IMR-90 (cell line): ENCODE measurements around the gene DNM1. TPM values are rescaled to one million over a fixed set of nuclear protein-coding genes. Genes with fewer than 3 reads are reported as not detected.

ENCODE experiments used
- ATAC-seq: fragments of 200-7000 bp; cut with Tn5 transposase; 2 replicates; pipeline ENCODE4 v1.9.1; 2020; ENCODE audit warnings: low read depth, mild to moderate bottlenecking, moderate library complexity
- BruUV-seq: library from RNA; stranded (reverse); fragments of 400-500 nt; replicated peaks from 2 replicates; lab custom pipeline; 2021; lab: Mats Ljungman, UMichigan
- CTCF ChIA-PET: fragments of 300-600 bp; formaldehyde crosslinking; extraction: SDS; loops from one replicate; lab custom pipeline; 2021; ENCODE audit warnings: antibody characterized with exemption; lab: Yijun Ruan, JAX
- POLR2A ChIA-PET: fragments of 300-600 bp; sonication (Branson Sonifier 250); formaldehyde crosslinking; loops from one replicate; lab custom pipeline; 2022; ENCODE audit warnings: antibody characterized with exemption; ENCODE audit not compliant: unreplicated experiment; lab: Charles Lee
- DNase-seq: peaks from one replicate; pipeline ENCODE4 v3.0.0; 2013
- H2AFZ ChIP-seq: replicated peaks from 2 replicates; pipeline ENCODE3; 2013; ENCODE audit warnings: low read length, mild to moderate bottlenecking; ENCODE audit not compliant: poor library complexity
- H2AK5ac ChIP-seq: 2 replicates; pipeline ENCODE4 v1.6.1; 2013; ENCODE audit warnings: low read depth, low read length, inconsistent platforms
- H2AK9ac ChIP-seq: replicated peaks from 2 replicates; pipeline ENCODE3; 2013; ENCODE audit warnings: mild to moderate bottlenecking, low read depth, low read length, moderate library complexity; ENCODE audit not compliant: poor library complexity
- H2BK120ac ChIP-seq: 2 replicates; pipeline ENCODE4 v1.6.1; 2013; ENCODE audit warnings: low read depth, low read length, inconsistent platforms
- H2BK15ac ChIP-seq: 3 replicates; pipeline ENCODE4 v1.6.1; 2013; ENCODE audit warnings: low read depth, low read length, inconsistent platforms
- H2BK20ac ChIP-seq: 2 replicates; pipeline ENCODE4 v1.6.1; 2013; ENCODE audit warnings: low read depth, mild to moderate bottlenecking, inconsistent platforms, low read length, moderate library complexity
- H2BK5ac ChIP-seq: 2 replicates; pipeline ENCODE4 v1.6.1; 2013; ENCODE audit warnings: mild to moderate bottlenecking, low read depth, low read length, inconsistent platforms; ENCODE audit not compliant: poor library complexity, severe bottlenecking
- H3K14ac ChIP-seq: replicated peaks from 2 replicates; pipeline ENCODE4 v1.6.1; 2013; ENCODE audit warnings: low read depth, low read length, inconsistent platforms
- H3K18ac ChIP-seq: 2 replicates; pipeline ENCODE4 v1.6.1; 2013; ENCODE audit warnings: low read depth, low read length, control low read depth
- H3K23ac ChIP-seq: 2 replicates; pipeline ENCODE4 v1.6.1; 2013; ENCODE audit warnings: low read depth, low read length, inconsistent platforms
- H3K27ac ChIP-seq: 2 replicates; pipeline ENCODE4 v1.5.1; 2013; ENCODE audit warnings: mild to moderate bottlenecking, control low read depth, low read length; ENCODE audit not compliant: insufficient read depth
- H3K27me3 ChIP-seq: 2 replicates; pipeline ENCODE4 v1.6.1; 2013; ENCODE audit warnings: low read length; ENCODE audit not compliant: control insufficient read depth, insufficient read depth
- H3K36me3 ChIP-seq: 2 replicates; pipeline ENCODE4 v1.6.1; 2013; ENCODE audit warnings: low read length, mixed read lengths; ENCODE audit not compliant: control insufficient read depth, insufficient read depth
- H3K4ac ChIP-seq: 2 replicates; pipeline ENCODE4 v1.6.1; 2013; ENCODE audit warnings: low read depth, low read length, inconsistent platforms
- H3K4me1 ChIP-seq: 2 replicates; pipeline ENCODE4 v1.6.1; 2013; ENCODE audit warnings: low read length, mixed read lengths; ENCODE audit not compliant: control insufficient read depth, insufficient read depth
- H3K4me2 ChIP-seq: 2 replicates; pipeline ENCODE4 v1.6.1; 2013; ENCODE audit warnings: low read depth, mild to moderate bottlenecking, control low read depth, low read length, moderate library complexity
- H3K4me3 ChIP-seq: 2 replicates; pipeline ENCODE4 v1.5.1; 2013; ENCODE audit warnings: low read depth, mild to moderate bottlenecking, control low read depth, low read length, moderate library complexity; ENCODE audit not compliant: insufficient read depth
- H3K56ac ChIP-seq: 2 replicates; pipeline ENCODE4 v1.6.1; 2013; ENCODE audit warnings: low read length, inconsistent platforms; ENCODE audit not compliant: insufficient read depth; ENCODE audit errors: extremely low read depth
- H3K79me1 ChIP-seq, 2 experiments: 2 replicates each; pipeline ENCODE4 v1.6.1; 2013; ENCODE audit warnings: low read length in 2 of 2, inconsistent platforms in 1 of 2, low read depth in 1 of 2
- H3K9ac ChIP-seq: 2 replicates; pipeline ENCODE4 v1.6.1; 2013; ENCODE audit warnings: low read depth, low read length, control low read depth
- H3K9me1 ChIP-seq: 2 replicates; pipeline ENCODE4 v1.6.1; 2013; ENCODE audit warnings: low read length, inconsistent platforms; ENCODE audit not compliant: insufficient read depth
- H3K9me3 ChIP-seq: 2 replicates; pipeline ENCODE4 v1.6.1; 2013; ENCODE audit warnings: low read length; ENCODE audit not compliant: control insufficient read depth, insufficient read depth
- H4K20me1 ChIP-seq: 2 replicates; pipeline ENCODE4 v1.6.1; 2013; ENCODE audit warnings: low read length, inconsistent platforms; ENCODE audit not compliant: insufficient read depth
- H4K5ac ChIP-seq: 2 replicates; pipeline ENCODE4 v1.6.1; 2013; ENCODE audit warnings: mild to moderate bottlenecking, low read depth, low read length, control low read depth
- H4K8ac ChIP-seq, 2 experiments: 2 replicates each; pipeline ENCODE4 v1.6.1; 2013; ENCODE audit warnings: low read depth in 2 of 2, low read length in 2 of 2, control low read depth in 1 of 2, inconsistent platforms in 1 of 2
- H4K91ac ChIP-seq: 2 replicates; pipeline ENCODE4 v1.6.1; 2013; ENCODE audit warnings: low read depth, low read length, inconsistent platforms; ENCODE audit not compliant: insufficient read depth
- BHLHE40 ChIP-seq: fragments of 150-350 bp; IDR thresholded peaks from 2 replicates; pipeline ENCODE4 v1.6.1; 2016; ENCODE audit warnings: mild to moderate bottlenecking, low read depth, low read length
- CEBPB ChIP-seq: IDR thresholded peaks from 2 replicates; pipeline ENCODE4 v1.6.1; 2012; ENCODE audit warnings: low read depth, low read length, improper control_type of control experiment
- CHD1 ChIP-seq: IDR thresholded peaks from 2 replicates; pipeline ENCODE4 v1.6.1; 2012; ENCODE audit warnings: low read depth, low read length, improper control_type of control experiment
- FOS ChIP-seq: fragments of 150-350 bp; IDR thresholded peaks from 2 replicates; pipeline ENCODE4 v1.6.1; 2016; ENCODE audit warnings: low read depth, low read length
- MAFK ChIP-seq: IDR thresholded peaks from 2 replicates; pipeline ENCODE4 v1.6.1; 2012; ENCODE audit warnings: low read depth, low read length, improper control_type of control experiment
- MAZ ChIP-seq: IDR thresholded peaks from 2 replicates; pipeline ENCODE4 v1.6.1; 2012; ENCODE audit warnings: low read depth, mild to moderate bottlenecking, low read length, improper control_type of control experiment, moderate library complexity, borderline replicate concordance
- MXI1 ChIP-seq: IDR thresholded peaks from 2 replicates; pipeline ENCODE4 v1.6.1; 2012; ENCODE audit warnings: low read depth, mild to moderate bottlenecking, low read length, moderate library complexity, borderline replicate concordance
- NFE2L2 ChIP-seq: fragments of 150-350 bp; IDR thresholded peaks from 2 replicates; pipeline ENCODE4 v1.6.1; 2016; ENCODE audit warnings: low read depth, mild to moderate bottlenecking, low read length
- POLR2A ChIP-seq: IDR thresholded peaks from 2 replicates; pipeline ENCODE4 v1.6.1; 2012; ENCODE audit warnings: mild to moderate bottlenecking, low read depth, low read length
- RAD21 ChIP-seq: IDR thresholded peaks from 2 replicates; pipeline ENCODE4 v1.6.1; 2012; ENCODE audit warnings: low read length, improper control_type of control experiment
- RCOR1 ChIP-seq: IDR thresholded peaks from 2 replicates; pipeline ENCODE4 v1.6.1; 2012; ENCODE audit warnings: mild to moderate bottlenecking, low read length, improper control_type of control experiment; ENCODE audit not compliant: insufficient replicate concordance
- RFX5 ChIP-seq: IDR thresholded peaks from 2 replicates; pipeline ENCODE4 v1.8.0; 2012; ENCODE audit warnings: low read depth, mild to moderate bottlenecking, low read length, moderate library complexity
- SMC3 ChIP-seq: fragments of 150-350 bp; IDR thresholded peaks from 2 replicates; pipeline ENCODE4 v1.6.1; 2016; ENCODE audit warnings: low read depth, mild to moderate bottlenecking, antibody characterized with exemption, low read length, moderate library complexity
- WGBS, 2 experiments: methylation state at CpG; one replicate each; pipeline versions ENCODE4 v1.1.5 to v1.1.7; 2013; ENCODE audit warnings: missing lambda C conversion rate in 2 of 2; ENCODE audit not compliant: insufficient read length in 1 of 2; ENCODE audit errors: extremely low coverage in 2 of 2; 5-methylcytosine and 5-hydroxymethylcytosine counted together
- dilution Hi-C: fragments of 300-500 bp; cut with HindIII; formaldehyde crosslinking; loops from one replicate; pipeline ENCODE4 v1.14.3; 2018; ENCODE audit warnings: low sequenced_read_pairs; ENCODE audit not compliant: unreplicated experiment
- in situ Hi-C: fragments of 300-500 bp; cut with MboI; formaldehyde crosslinking; loops from 3 replicates; pipeline ENCODE4 v1.14.3; 2019; ENCODE audit warnings: low sequenced_read_pairs, inconsistent platforms, mixed read lengths
- intact Hi-C: fragments of 100-400 bp; cut with micrococcal nuclease; formaldehyde crosslinking; loops from 2 replicates; pipeline ENCODE4 v1.10.0; 2022
- polyA plus RNA-seq, 3 experiments: library from polyadenylated mRNA; depleted of rRNA; stranded (reverse); fragments of >200 nt; gene quantifications; 2 replicates each; pipeline ENCODE4 v1.2.3, GENCODE V29; 2012; ENCODE audit warnings: low replicate concordance in 1 of 3
- total RNA-seq: library from RNA; depleted of rRNA; stranded (reverse); fragments of >200 nt; gene quantifications from 2 replicates; pipeline ENCODE4 v1.2.3, GENCODE V29; 2012
- TF ChIP-seq, protein P1 (sequence below): fragments of 150-350 bp; IDR thresholded peaks from 2 replicates; pipeline ENCODE4 v1.6.1; 2016; ENCODE audit warnings: low read depth, mild to moderate bottlenecking, low read length, moderate library complexity, borderline replicate concordance
- TF ChIP-seq, protein P2 (sequence below): conservative IDR thresholded peaks from 2 replicates; pipeline ENCODE4 v1.5.1; 2012; ENCODE audit warnings: mild to moderate bottlenecking, low read depth, low read length, improper control_type of control experiment
- TF ChIP-seq, protein P3 (sequence below): fragments of 150-350 bp; IDR thresholded peaks from 2 replicates; pipeline ENCODE4 v1.6.1; 2017; ENCODE audit warnings: mild to moderate bottlenecking, antibody characterized with exemption, low read length, low read depth

The DNM1 gene
- total and polyA plus RNA-seq, 2 of the 4 experiments (the other 2 are of a cell fraction): 13.6 to 17.7 TPM

DNA sequence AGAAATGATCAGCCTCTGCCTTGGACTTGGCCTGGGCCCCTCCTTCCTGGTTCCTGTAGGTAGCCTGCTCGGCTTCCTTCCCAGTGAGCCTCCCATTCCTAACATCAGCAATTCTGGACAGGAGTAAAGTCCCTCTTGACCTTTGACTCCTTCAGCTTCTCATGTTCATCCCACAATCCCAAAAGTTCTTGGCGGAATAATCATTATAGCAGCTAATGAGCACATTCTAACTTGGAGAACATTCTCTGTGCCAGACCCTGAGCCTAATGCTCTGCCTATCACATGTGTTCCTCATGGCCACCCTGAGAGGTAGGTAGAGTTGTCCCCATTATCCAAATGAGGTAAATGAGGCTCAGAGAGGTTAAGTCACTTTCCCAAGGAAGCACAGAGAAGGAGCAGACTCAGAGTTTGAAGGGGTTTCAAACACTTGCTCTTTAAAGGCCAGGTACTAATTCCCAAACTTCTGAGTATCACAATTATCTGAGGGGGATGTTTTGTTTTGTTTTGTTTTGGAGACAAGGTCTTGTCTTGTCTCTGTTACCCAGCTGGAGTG, 94.1 kb downstream of the DNM1 start:
- no TSS peak for BruUV-seq
- DNase-seq: no peak
- intact Hi-C loops (no loop called here), in situ Hi-C loops (loop anchor here (10.0 kb wide), 1 partner anchor 258 kb away; the partner anchor contains the start of gene SPTAN1), dilution Hi-C loops (no loop called here)
- Histone ChIP-seq H3K9me1 (peaks cover 8% of the 10 kb centered on the region; the same call in 1 of the 2 replicates), H3K4ac (peak overlapping the region; percentile 54; the same call in 1 of the 2 replicates), H2BK20ac (no peak overlapping the region), H4K5ac (no peak overlapping the region), H3K9me3 (no peaks in the 10 kb centered on the region), H3K56ac (no peak overlapping the region), H2AK5ac (no peak overlapping the region), H3K14ac (no peak overlapping the region), H3K27me3 (no peaks in the 10 kb centered on the region), H2AFZ (no peak overlapping the region), H2BK15ac (no peak overlapping the region; the same call in 2 of the 3 replicates), H3K79me1 (peaks cover 0 to 5% of the 10 kb centered on the region in 2 experiments; a peak in 1 of 4 replicates), H3K9ac (no peak overlapping the region), H3K4me3 (no peak overlapping the region), H3K4me2 (no peak overlapping the region), H3K18ac (no peak overlapping the region), H2BK120ac (no peak overlapping the region), H4K91ac (no peak overlapping the region), H2AK9ac (no peak overlapping the region), H3K4me1 (peaks cover 5% of the 10 kb centered on the region), H3K36me3 (peaks cover 2% of the 10 kb centered on the region; the same call in 1 of the 2 replicates), H4K20me1 (no peaks in the 10 kb centered on the region), H3K27ac (no peak overlapping the region), H2BK5ac (no peak overlapping the region), H4K8ac (no peak overlapping the region), H3K23ac (0 out of 2 replicates have a peak overlapping the region, but pooled peaks have one; percentile 51)
- POLR2A ChIA-PET: no interaction called here
- TF ChIP-seq RCOR1 (no peak), FOS (no peak), SMC3 (no peak), BHLHE40 (no peak), RFX5 (no peak), CHD1 (no peak), MXI1 (no peak), CEBPB (no peak), RAD21 (no peak), POLR2A (no peak), MAZ (no peak), NFE2L2 (no peak), MAFK (no peak)
- TF ChIP-seq, protein P1, sequence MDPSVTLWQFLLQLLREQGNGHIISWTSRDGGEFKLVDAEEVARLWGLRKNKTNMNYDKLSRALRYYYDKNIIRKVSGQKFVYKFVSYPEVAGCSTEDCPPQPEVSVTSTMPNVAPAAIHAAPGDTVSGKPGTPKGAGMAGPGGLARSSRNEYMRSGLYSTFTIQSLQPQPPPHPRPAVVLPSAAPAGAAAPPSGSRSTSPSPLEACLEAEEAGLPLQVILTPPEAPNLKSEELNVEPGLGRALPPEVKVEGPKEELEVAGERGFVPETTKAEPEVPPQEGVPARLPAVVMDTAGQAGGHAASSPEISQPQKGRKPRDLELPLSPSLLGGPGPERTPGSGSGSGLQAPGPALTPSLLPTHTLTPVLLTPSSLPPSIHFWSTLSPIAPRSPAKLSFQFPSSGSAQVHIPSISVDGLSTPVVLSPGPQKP: no peak
- TF ChIP-seq, protein P2, sequence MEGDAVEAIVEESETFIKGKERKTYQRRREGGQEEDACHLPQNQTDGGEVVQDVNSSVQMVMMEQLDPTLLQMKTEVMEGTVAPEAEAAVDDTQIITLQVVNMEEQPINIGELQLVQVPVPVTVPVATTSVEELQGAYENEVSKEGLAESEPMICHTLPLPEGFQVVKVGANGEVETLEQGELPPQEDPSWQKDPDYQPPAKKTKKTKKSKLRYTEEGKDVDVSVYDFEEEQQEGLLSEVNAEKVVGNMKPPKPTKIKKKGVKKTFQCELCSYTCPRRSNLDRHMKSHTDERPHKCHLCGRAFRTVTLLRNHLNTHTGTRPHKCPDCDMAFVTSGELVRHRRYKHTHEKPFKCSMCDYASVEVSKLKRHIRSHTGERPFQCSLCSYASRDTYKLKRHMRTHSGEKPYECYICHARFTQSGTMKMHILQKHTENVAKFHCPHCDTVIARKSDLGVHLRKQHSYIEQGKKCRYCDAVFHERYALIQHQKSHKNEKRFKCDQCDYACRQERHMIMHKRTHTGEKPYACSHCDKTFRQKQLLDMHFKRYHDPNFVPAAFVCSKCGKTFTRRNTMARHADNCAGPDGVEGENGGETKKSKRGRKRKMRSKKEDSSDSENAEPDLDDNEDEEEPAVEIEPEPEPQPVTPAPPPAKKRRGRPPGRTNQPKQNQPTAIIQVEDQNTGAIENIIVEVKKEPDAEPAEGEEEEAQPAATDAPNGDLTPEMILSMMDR: no peak
- TF ChIP-seq, protein P3, sequence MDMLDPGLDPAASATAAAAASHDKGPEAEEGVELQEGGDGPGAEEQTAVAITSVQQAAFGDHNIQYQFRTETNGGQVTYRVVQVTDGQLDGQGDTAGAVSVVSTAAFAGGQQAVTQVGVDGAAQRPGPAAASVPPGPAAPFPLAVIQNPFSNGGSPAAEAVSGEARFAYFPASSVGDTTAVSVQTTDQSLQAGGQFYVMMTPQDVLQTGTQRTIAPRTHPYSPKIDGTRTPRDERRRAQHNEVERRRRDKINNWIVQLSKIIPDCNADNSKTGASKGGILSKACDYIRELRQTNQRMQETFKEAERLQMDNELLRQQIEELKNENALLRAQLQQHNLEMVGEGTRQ: no peak
- CTCF ChIA-PET: interaction anchor here (1.0 to 1.8 kb wide), 3 partner anchors 10 to 65 kb away, joined by 3 to 6 read pairs (median 3); no protein-coding TSS in a partner anchor
- WGBS, 2 experiments: 63% methylated on average over 1 of the region's 2 CpGs; no CpG with 5 or more reads in 1 of the 2 experiments
- ATAC-seq: no peak
